ENCODE measurements around the gene TAF12. TPM values are rescaled to one million over a fixed set of nuclear protein-coding genes. Genes with fewer than 3 reads are reported as not detected.
A peak's percentile ranks its signal among the peaks of the same experiment; 100 is the strongest.
"Not testable (repeated sequence)": the region's sequence is repeated elsewhere in the genome, so short reads cannot be mapped to it uniquely, and the experiment has no call there.

The TAF12 gene
- total and polyA plus RNA-seq, 4 donors, result 14.6 to 21.4 (median 17.0) TPM

DNA sequence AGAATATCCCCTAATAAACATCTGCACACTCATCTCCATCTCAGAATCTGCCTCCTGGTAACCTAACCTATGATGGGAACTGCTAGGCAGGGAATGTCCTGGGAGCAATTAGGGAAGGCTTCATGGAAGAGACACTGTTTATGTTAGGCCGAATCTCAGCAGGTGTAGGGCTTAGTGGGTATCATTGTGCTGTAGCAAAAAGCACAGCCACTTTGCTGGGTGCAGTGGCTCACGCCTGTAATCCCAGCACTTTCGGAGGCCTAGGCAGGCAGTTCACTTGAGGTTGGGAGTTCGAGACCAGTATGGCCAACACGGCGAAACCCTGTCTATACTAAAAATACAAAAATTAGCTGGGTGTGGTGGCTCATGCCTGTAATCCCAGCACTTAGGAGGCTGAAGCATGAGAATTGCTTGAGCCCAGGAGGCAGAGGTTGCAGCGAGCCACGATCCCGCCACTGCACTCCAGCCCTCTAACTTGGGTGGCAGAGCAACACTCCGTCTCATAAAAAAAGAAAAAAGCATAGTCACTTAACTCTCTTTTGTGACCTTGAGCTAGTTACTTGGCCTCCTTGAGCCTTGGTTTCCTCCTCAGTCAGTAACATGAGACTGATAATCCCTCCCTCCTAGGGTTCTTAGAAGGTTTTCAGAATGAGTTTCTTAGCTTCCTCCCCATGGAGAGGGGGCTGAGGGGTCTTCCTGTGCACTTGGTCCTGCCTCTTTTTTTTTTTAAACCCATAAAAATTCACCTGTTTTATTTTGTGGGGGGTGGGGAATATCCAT, 47.3 kb downstream of the TAF12 start:
- H3K36me3 ChIP-seq (ENCODE audit: control insufficient read depth in 1 of 2, insufficient read depth in 2 of 2, low read length in 1 of 2), result no peaks in the 10 kb centered on the region
- H3K27me3 ChIP-seq (ENCODE audit: control insufficient read depth in 1 of 2, insufficient read depth in 2 of 2, low read length in 1 of 2), result no peaks in the 10 kb centered on the region
- H3K27ac ChIP-seq (ENCODE audit: low read depth in 1 of 2, low read length in 2 of 2), result no peak overlapping the region
- DNase-seq (no peak), ATAC-seq (ENCODE audit: low FRiP score) (no peak)
- WGBS, 2 donors, result 91 to 96% methylated on average over 10 of the region's 10 CpGs
- H3K9me3 ChIP-seq (ENCODE audit: control insufficient read depth, low read length), result no peaks in the 10 kb centered on the region
- H3K4me1 ChIP-seq (ENCODE audit: control insufficient read depth in 1 of 2, insufficient read depth in 2 of 2, low read length in 2 of 2), result no peaks in the 10 kb centered on the region
- intact Hi-C loops (cut with DNase I), result loop anchor here in 1 of 2 donors (10.0 kb wide), 1 partner anchor 241 kb away; no protein-coding TSS in a partner anchor
- no peak overlapping the region for H3K4me3 ChIP-seq (ENCODE audit: low read length in 2 of 2)

DNA sequence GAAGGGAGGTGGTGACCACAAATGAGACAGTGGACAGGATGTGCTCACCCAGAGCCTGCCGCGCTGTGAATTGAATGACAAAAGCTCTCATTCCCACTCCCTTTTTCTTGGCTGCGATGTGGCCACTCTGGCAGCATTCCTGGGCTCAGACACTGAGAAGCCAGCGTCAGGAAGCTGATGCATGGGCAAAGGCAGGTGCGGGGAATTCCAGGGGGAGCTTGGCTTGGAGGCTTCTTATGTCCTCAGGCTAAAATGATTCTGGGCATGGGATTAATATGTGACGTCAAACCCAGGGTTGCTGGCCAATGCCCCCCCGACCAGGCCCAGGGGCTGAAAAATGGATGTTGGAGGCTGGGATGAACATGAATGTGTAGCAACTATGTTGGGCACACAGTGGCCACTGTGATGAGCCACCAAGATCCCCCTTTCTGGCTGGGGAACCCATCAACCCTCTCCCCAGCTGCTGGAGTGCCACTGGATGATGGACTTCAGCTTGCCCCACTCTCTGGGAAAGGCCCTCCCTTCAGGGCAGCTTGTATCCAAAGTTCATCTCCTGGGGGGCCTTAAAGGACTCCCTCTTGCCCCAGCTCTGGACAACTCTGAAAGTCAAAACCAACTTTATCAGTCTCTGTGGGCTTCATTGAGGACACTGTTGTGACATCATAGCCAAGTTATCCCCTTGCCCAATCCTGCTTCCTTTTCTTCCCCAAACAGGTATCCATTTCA, 48.0 kb downstream of the TAF12 start:
- 15 to 20% methylated on average over 7 of the region's 7 CpGs for WGBS, 2 donors
- H3K27ac ChIP-seq (ENCODE audit: low read depth in 1 of 2, low read length in 2 of 2); ATAC-seq (ENCODE audit: low FRiP score): not testable (repeated sequence)

DNA sequence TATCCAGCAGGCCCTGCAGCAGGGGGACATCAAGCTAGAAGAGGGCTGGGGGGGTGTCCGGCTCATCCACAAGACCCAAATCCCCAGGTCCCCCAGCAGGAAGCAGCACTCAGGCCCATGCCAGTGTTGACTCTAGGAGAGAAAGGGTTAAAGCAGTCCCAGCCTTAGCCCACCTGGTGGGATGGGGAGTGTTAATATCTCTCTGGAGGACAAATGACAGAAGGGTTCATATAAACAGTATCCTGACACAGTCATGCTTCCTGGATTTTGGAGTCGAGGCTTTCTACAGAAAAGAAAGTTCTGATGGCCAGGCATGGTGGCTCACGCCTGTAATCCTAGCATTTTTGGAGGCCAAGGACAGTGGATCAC, 48.9 kb downstream of the TAF12 start:
- ATAC-seq (ENCODE audit: low FRiP score); H3K9me3 ChIP-seq (ENCODE audit: control insufficient read depth, low read length); DNase-seq; H3K36me3 ChIP-seq (ENCODE audit: control insufficient read depth in 1 of 2, insufficient read depth in 2 of 2, low read length in 1 of 2); H3K4me3 ChIP-seq (ENCODE audit: low read length in 2 of 2); H3K27me3 ChIP-seq (ENCODE audit: control insufficient read depth in 1 of 2, insufficient read depth in 2 of 2, low read length in 1 of 2); H3K27ac ChIP-seq (ENCODE audit: low read depth in 1 of 2, low read length in 2 of 2); H3K4me1 ChIP-seq (ENCODE audit: control insufficient read depth in 1 of 2, insufficient read depth in 2 of 2, low read length in 2 of 2): not testable (repeated sequence)
- intact Hi-C loops (cut with DNase I), result loop anchor here in 1 of 2 donors (10.0 kb wide), 1 partner anchor 239 kb away; no protein-coding TSS in a partner anchor
- 84 to 86% methylated on average over 3 of the region's 3 CpGs for WGBS, 2 donors

More for the DNA sequence above, 48.0 kb downstream of the TAF12 start:
- H3K36me3 ChIP-seq (ENCODE audit: control insufficient read depth in 1 of 2, insufficient read depth in 2 of 2, low read length in 1 of 2); H3K4me1 ChIP-seq (ENCODE audit: control insufficient read depth in 1 of 2, insufficient read depth in 2 of 2, low read length in 2 of 2); H3K27me3 ChIP-seq (ENCODE audit: control insufficient read depth in 1 of 2, insufficient read depth in 2 of 2, low read length in 1 of 2); H3K9me3 ChIP-seq (ENCODE audit: control insufficient read depth, low read length); H3K4me3 ChIP-seq (ENCODE audit: low read length in 2 of 2): not testable (repeated sequence)
- intact Hi-C loops (cut with DNase I), result loop anchor here in 1 of 2 donors (10.0 kb wide), 1 partner anchor 240 kb away; no protein-coding TSS in a partner anchor
- peak; percentile 54 to 80 for DNase-seq

GRCh38 chr1:28592321-28593071, 50.4 kb downstream of the TAF12 start:
- no peaks in the 10 kb centered on the region for H3K36me3 ChIP-seq (ENCODE audit: control insufficient read depth in 1 of 2, insufficient read depth in 2 of 2, low read length in 1 of 2)
- no peak overlapping the region for H3K27ac ChIP-seq (ENCODE audit: low read depth in 1 of 2, low read length in 2 of 2)
- intact Hi-C loops (cut with DNase I), result loop anchor here in 1 of 2 donors (10.0 kb wide), 1 partner anchor 238 kb away; no protein-coding TSS in a partner anchor
- no peaks in the 10 kb centered on the region for H3K4me1 ChIP-seq (ENCODE audit: control insufficient read depth in 1 of 2, insufficient read depth in 2 of 2, low read length in 2 of 2)
- DNase-seq (peak; percentile 56 to 80), ATAC-seq (ENCODE audit: low FRiP score) (peak; percentile 59)
- H3K9me3 ChIP-seq (ENCODE audit: control insufficient read depth, low read length), result no peaks in the 10 kb centered on the region
- 2 to 3% methylated on average over 58 to 81 of the region's 81 CpGs for WGBS, 2 donors
- H3K4me3 ChIP-seq (ENCODE audit: low read length in 2 of 2), result peak overlapping the region; percentile 53 to 67
- no peaks in the 10 kb centered on the region for H3K27me3 ChIP-seq (ENCODE audit: control insufficient read depth in 1 of 2, insufficient read depth in 2 of 2, low read length in 1 of 2)

DNA sequence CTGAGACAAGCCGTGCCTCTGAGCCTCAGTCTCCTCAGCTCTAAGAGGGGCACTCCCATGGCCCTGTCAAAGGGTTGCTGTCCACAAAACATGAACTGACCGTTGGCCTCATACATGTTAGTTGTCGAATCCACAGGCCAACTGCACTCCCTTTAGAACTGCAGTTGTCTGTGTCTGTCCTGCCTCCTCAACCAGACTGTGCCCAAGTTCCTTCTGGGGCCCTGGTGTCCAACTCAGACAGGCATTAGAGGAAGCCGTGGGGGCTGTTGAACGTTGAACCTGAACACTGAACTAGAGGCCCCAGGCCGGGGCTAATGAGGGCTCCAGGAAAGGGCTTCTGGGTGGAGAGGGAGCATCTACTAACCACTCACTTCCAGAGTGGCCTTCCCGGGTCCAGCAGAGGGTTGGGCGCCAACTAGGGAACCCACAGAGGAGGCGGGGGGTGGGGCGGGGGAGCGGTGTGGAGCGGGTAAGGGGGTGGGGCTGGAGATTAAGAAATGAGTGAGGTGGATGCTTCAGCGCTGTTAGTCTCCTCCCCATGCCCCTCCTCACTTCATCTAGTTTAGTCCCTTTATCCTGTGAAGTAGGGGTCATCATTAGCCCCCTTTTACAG, 51.1 kb downstream of the TAF12 start, which contains the start of gene RAB42:
Gene RAB42, plus strand, starts transcription at position 558 of the 613 bp plus-strand sequence. CDS start 247 bp downstream, outside the sequence.
- WGBS, 2 donors, result 22 to 24% methylated on average over 13 of the region's 13 CpGs
- Histone ChIP-seq H3K4me1 (ENCODE audit: control insufficient read depth in 1 of 2, insufficient read depth in 2 of 2, low read length in 2 of 2) (no peaks in the 10 kb centered on the region), H3K4me3 (ENCODE audit: low read length in 2 of 2) (peak within 1 kb of the TSS; percentile 53 to 67), H3K27me3 (ENCODE audit: control insufficient read depth in 1 of 2, insufficient read depth in 2 of 2, low read length in 1 of 2) (no peaks in the 10 kb centered on the region), H3K27ac (ENCODE audit: low read depth in 1 of 2, low read length in 2 of 2) (no peak within 1 kb of the TSS), H3K9me3 (ENCODE audit: control insufficient read depth, low read length) (no peaks in the 10 kb centered on the region), H3K36me3 (ENCODE audit: control insufficient read depth in 1 of 2, insufficient read depth in 2 of 2, low read length in 1 of 2) (no peaks in the 10 kb centered on the region)
- DNase-seq (peak; percentile 80 to 85), ATAC-seq (ENCODE audit: low FRiP score) (peak; percentile 72)
- intact Hi-C loops (cut with DNase I), result loop anchor here in 1 of 2 donors (10.0 kb wide), 1 partner anchor 237 kb away; no protein-coding TSS in a partner anchor

DNA sequence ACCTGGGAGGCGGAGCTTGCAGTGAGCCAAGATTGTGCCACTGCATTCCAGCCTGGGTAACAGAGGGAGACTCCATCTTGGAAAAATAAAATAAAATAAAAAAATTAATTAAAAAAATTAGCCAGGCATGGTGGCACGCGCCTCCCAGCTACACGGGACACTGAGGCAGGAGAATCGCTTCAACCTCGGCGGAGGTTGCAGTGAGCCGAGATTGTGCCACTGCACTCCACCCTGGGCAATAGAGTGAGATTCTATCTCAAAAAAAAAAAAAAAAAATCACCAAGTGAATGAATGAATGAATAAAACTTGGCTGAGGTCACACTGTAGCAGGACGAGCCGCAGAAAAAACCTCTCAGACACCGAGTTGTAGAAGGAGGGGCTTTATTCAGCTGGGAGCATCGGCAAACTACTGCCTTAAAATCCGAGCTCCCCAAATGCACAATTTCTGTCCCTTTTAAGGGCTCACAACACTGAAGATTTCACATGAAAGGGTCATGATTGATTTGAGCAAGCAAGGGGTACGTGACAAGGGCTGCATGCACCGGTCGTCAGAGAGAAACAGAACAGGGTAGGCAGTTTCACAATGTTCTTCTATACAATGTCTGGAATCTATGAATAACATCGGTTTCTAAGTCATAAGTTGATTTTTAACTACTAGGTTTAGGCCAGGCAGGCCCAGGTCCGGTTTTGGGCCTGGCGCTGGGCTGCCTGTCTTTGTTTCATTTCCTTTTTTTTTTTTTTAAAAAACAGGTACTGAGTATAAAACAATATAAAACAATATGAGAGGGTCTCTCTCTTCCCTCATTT, 56.1 kb downstream of the TAF12 start:
- H3K4me3 ChIP-seq (ENCODE audit: low read length in 2 of 2); ATAC-seq (ENCODE audit: low FRiP score); H3K36me3 ChIP-seq (ENCODE audit: control insufficient read depth in 1 of 2, insufficient read depth in 2 of 2, low read length in 1 of 2); H3K9me3 ChIP-seq (ENCODE audit: control insufficient read depth, low read length); H3K4me1 ChIP-seq (ENCODE audit: control insufficient read depth in 1 of 2, insufficient read depth in 2 of 2, low read length in 2 of 2); H3K27ac ChIP-seq (ENCODE audit: low read depth in 1 of 2, low read length in 2 of 2); H3K27me3 ChIP-seq (ENCODE audit: control insufficient read depth in 1 of 2, insufficient read depth in 2 of 2, low read length in 1 of 2); intact Hi-C loops (cut with DNase I): not testable (repeated sequence)
- WGBS, 2 donors, result 92 to 93% methylated on average over 19 of the region's 19 CpGs
- DNase-seq, result peak in 1 of 2 donors; percentile 1

DNA sequence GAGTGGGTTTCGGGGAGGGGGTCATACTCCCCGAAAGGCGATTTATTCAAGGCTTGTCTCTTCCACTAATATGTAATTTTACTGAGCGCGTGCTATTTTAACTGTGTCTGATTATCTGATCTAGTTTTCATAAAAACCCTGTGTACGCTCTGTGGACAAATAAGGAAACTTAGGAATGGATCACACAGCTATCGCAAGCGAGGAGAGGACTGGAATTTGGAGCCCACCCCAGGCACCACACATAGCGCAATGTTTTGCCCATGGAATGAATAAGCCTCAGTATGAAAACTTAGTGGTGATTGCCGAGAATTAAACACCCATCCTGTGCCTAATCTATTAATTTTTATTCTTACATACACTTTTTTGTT, 60.6 kb downstream of the TAF12 start:
- peaks cover 0 to 4% of the 10 kb centered on the region in 2 donors for H3K4me1 ChIP-seq (ENCODE audit: control insufficient read depth in 1 of 2, insufficient read depth in 2 of 2, low read length in 2 of 2)
- peaks cover 0 to 5% of the 10 kb centered on the region in 2 donors for H3K36me3 ChIP-seq (ENCODE audit: control insufficient read depth in 1 of 2, insufficient read depth in 2 of 2, low read length in 1 of 2)
- H3K4me3 ChIP-seq (ENCODE audit: low read length in 2 of 2), result peak overlapping the region; percentile 45 to 83
- H3K27ac ChIP-seq (ENCODE audit: low read depth in 1 of 2, low read length in 2 of 2), result peak overlapping the region in 1 of 2 donors; percentile 87
- peak; percentile 19 for ATAC-seq (ENCODE audit: low FRiP score)
- H3K27me3 ChIP-seq (ENCODE audit: control insufficient read depth in 1 of 2, insufficient read depth in 2 of 2, low read length in 1 of 2), result peaks cover 0 to 1% of the 10 kb centered on the region in 2 donors
- WGBS, 2 donors, result 0 to 1% methylated on average over 10 of the region's 10 CpGs
- DNase-seq, result no peak
- intact Hi-C loops (cut with DNase I), result loop anchor here in 1 of 2 donors (5.0 kb wide), 1 partner anchor 75 kb away; the partner anchor contains the start of gene RCC1
- H3K9me3 ChIP-seq (ENCODE audit: control insufficient read depth, low read length), result no peaks in the 10 kb centered on the region
